GM12865 (cell line): Measurements from ENCODE around the gene SSBP2.

Experiments
- DNase-seq: peaks from one replicate; pipeline ENCODE4 v3.0.0; 2010; ENCODE audit warnings: low read depth
- H3K4me3 ChIP-seq: 2 replicates; pipeline ENCODE4 v1.5.1; 2011; ENCODE audit warnings: mild to moderate bottlenecking, low read depth, low read length, control low read depth
- CTCF ChIP-seq: IDR thresholded peaks from 2 replicates; pipeline ENCODE4 v1.5.1; 2011; ENCODE audit warnings: low read length, control low read depth, low read depth, inconsistent platforms; ENCODE audit not compliant: insufficient read depth; ENCODE audit errors: missing control alignments

Gene SSBP2

GRCh38 chr5:81388169-81388568 is 362.7 kb downstream of the SSBP2 start:
- TF ChIP-seq CTCF: no peak

GRCh38 chr5:81383867-81384266 is 367.0 kb downstream of the SSBP2 start:
- no peak for TF ChIP-seq CTCF
- H3K4me3 ChIP-seq: no peak overlapping the region
- no peak for DNase-seq

More at GRCh38 chr5:81388169-81388568, 362.7 kb downstream of the SSBP2 start:
- no peak for DNase-seq
- H3K4me3 ChIP-seq: no peak overlapping the region

DNA sequence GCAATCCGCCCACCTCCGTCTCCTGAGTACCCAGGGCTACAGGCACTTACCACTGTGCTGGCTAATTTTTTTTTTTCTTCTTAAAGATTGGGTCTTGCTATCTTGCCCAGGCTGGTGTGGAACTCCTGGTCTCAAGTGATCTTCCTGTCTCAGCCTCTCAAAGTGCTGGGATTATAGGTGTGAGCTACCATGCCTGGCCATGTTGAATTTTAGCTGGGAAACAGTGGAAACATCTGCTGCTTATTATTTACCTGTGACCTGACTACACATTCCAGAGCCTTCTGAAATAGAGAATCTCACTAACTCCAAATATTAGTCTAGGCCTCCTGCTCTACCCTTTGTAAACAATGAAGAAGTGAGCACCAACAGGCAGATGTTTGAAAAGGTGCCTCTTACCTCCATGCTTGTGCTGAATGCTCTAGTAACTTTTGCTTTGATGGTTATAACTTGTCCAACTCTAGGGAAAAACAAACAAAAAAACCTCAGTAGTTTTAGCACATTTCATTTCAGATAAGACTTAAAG is 379.5 kb downstream of the SSBP2 start:
- no peak for TF ChIP-seq CTCF
- H3K4me3 ChIP-seq: no peak overlapping the region
- no peak for DNase-seq

DNA sequence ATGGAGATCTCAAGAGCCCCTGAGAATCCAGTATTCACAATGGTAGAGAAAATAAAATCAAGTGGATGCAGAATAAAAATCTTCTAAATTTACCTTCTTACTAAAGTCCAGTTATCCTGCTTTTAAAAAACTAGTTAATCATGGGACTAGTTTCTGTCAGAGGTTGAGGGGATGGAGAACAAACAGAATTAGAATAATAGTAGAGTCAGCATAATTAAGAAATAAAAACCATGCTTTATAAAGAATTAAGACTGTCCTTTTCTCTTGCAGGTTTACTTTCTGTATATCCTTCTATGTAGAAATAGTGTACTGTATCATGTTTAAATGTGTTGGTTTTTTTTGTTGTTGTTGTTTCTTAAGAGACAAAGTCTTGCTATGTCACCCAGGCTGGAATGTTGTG is 380.0 kb downstream of the SSBP2 start:
- no peak for DNase-seq
- H3K4me3 ChIP-seq: no peak overlapping the region
- TF ChIP-seq CTCF: no peak

DNA sequence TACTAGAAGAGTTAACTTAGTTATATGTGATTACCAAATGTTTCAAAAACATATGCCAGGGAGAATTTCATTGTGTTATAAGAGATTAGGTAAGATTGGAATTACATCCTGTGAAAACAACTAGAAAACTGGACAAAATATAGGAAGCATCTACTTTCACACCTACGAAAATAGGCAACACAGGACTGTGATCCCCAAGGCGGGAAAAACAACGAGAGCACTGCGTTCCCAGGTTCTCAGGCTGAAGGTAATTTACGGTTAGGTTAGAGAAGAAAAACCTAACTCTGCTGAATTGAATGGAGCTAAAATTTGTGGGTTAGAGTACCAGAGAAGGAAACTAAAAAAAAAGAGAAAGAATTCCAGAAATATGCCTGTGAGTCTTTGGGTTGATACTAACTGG is 385.4 kb downstream of the SSBP2 start:
- no peak for TF ChIP-seq CTCF
- DNase-seq: no peak

GRCh38 chr5:81363093-81363871 is 387.6 kb downstream of the SSBP2 start:
- DNase-seq: no peak
- no peak overlapping the region for H3K4me3 ChIP-seq
- TF ChIP-seq CTCF: no peak

More for the DNA sequence above, 385.4 kb downstream of the SSBP2 start:
- no peak overlapping the region for H3K4me3 ChIP-seq
